ENCODE results near the gene IQCM. TPM values are rescaled to one million over a fixed set of nuclear protein-coding genes. Genes with fewer than 3 reads are reported as not detected.

IQCM gene
- polyA plus RNA-seq, 1 of the 3 experiments (the other 2 are of a cell fraction): not detected

DNA sequence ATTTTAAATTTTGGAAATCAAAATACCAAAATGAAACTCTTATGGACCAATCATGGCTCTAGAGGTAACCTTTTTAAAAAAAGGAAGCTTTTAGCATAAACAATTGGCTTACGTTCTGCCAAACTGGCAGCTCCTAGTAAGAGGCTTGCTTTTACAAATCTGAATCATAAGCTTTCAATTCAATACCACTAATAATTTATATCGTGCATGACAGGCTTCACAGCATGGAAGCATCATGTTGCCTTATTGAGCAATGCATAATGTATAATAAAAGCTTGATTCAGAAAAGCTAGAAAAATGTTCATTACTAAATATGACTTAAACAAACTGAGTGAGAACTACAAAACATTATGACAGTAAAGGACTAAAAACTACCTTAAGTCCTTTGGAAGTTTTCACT lies 280.9 kb downstream of the IQCM start:
- ChIA-PET POLR2A (interaction anchor here (0.6 kb wide), 1 partner anchor 11 kb away, joined by 3 read pairs; no protein-coding TSS in a partner anchor), CTCF (no interaction called here)
- no peak overlapping the region for H3K9ac ChIP-seq
- no peak overlapping the region for H3K4me3 ChIP-seq (ENCODE audit: low read depth in 2 of 2, low read length in 1 of 2)
- H4K20me1 ChIP-seq (ENCODE audit: insufficient read depth): no peaks in the 10 kb centered on the region
- no peak overlapping the region for H2AFZ ChIP-seq (ENCODE audit: low read depth)
- H3K9me3 ChIP-seq: no peaks in the 10 kb centered on the region
- H3F3A ChIP-seq (replicated peaks; ENCODE audit: insufficient read depth): no peaks in the 10 kb centered on the region
- no peaks in the 10 kb centered on the region for H3K27me3 ChIP-seq (ENCODE audit: insufficient read depth)
- H3K4me1 ChIP-seq (ENCODE audit: control insufficient read depth in 1 of 2, insufficient read depth in 2 of 2, low read depth in 1 of 2, low read length in 1 of 2): no peaks in the 10 kb centered on the region
- 0% methylated on average over 2 of the region's 2 CpGs for WGBS (ENCODE audit: low lambda C conversion rate)
- no peak overlapping the region for H3K27ac ChIP-seq (ENCODE audit: low read depth in 2 of 2, low read length in 1 of 2)
- no peaks in the 10 kb centered on the region for H3K79me2 ChIP-seq (ENCODE audit: insufficient read depth)
- DNase-seq: no peak
- H3K9me2 ChIP-seq: no peaks in the 10 kb centered on the region
- no peak overlapping the region for H3K4me2 ChIP-seq
- TF ChIP-seq TCF12 (IDR thresholded peaks at IDR 0.05): no peak
- TF ChIP-seq, protein P1, sequence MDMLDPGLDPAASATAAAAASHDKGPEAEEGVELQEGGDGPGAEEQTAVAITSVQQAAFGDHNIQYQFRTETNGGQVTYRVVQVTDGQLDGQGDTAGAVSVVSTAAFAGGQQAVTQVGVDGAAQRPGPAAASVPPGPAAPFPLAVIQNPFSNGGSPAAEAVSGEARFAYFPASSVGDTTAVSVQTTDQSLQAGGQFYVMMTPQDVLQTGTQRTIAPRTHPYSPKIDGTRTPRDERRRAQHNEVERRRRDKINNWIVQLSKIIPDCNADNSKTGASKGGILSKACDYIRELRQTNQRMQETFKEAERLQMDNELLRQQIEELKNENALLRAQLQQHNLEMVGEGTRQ (IDR thresholded peaks at IDR 0.05; ENCODE audit: borderline replicate concordance, low read depth, low read length): no peak
- no peak for TF ChIP-seq SIN3A (IDR thresholded peaks at IDR 0.05; ENCODE audit: borderline replicate concordance, low read depth, low read length)
- TF ChIP-seq GABPA (IDR thresholded peaks at IDR 0.05; ENCODE audit: low read depth): no peak
- no peak for TF ChIP-seq GATA2 (CRISPR knock-in tag; IDR thresholded peaks at IDR 0.05)
- TF ChIP-seq EZH2phosphoT487 (IDR thresholded peaks at IDR 0.05; ENCODE audit: borderline replicate concordance, low read depth): no peak
- H3K36me3 ChIP-seq (replicated peaks in 1 of 2; ENCODE audit: control insufficient read depth in 1 of 2, insufficient read depth in 2 of 2, low read length in 1 of 2): no peaks in the 10 kb centered on the region

DNA sequence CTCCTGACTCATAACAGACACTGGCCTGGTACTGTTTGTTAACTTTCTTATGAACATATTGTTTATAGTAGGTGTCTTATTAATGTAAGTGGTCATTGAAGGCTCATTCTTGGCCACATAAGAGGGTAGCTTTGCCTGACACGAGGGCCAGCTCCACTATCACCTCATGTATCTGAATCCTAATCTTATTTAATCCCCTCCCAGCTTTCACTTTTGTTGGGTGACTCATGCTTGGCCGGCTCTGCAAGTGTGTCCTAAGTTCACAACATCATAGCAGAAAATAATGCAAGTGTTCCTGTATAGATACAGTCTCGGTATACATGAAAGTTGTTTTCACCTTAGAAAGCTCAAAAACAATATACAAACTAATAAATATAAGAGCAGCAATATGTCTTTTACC lies 283.8 kb downstream of the IQCM start:
- H3K27me3 ChIP-seq (ENCODE audit: insufficient read depth): no peaks in the 10 kb centered on the region
- no peak overlapping the region for H2AFZ ChIP-seq (ENCODE audit: low read depth)
- POLR2A ChIA-PET: no interaction called here
- no peaks in the 10 kb centered on the region for H3K79me2 ChIP-seq (ENCODE audit: insufficient read depth)
- H3K4me1 ChIP-seq (ENCODE audit: control insufficient read depth in 1 of 2, insufficient read depth in 2 of 2, low read depth in 1 of 2, low read length in 1 of 2): no peaks in the 10 kb centered on the region
- TF ChIP-seq SIN3A (IDR thresholded peaks at IDR 0.05; ENCODE audit: borderline replicate concordance, low read depth, low read length) (no peak), RCOR1 (IDR thresholded peaks at IDR 0.05; ENCODE audit: low read length) (no peak), POLR2AphosphoS5 (IDR thresholded peaks at IDR 0.05; ENCODE audit: low read depth, low read length) (no peak), YY1 (IDR thresholded peaks at IDR 0.05; ENCODE audit: low read depth) (no peak), MEF2A (IDR thresholded peaks at IDR 0.05; ENCODE audit: borderline replicate concordance, low read depth) (no peak), EP300 (IDR thresholded peaks at IDR 0.05; ENCODE audit: borderline replicate concordance in 1 of 2, low read depth in 1 of 2, low read length in 1 of 2) (no peak), TAF1 (IDR thresholded peaks at IDR 0.05; ENCODE audit: borderline replicate concordance, low read depth, low read length) (no peak)
- TF ChIP-seq, protein P2, sequence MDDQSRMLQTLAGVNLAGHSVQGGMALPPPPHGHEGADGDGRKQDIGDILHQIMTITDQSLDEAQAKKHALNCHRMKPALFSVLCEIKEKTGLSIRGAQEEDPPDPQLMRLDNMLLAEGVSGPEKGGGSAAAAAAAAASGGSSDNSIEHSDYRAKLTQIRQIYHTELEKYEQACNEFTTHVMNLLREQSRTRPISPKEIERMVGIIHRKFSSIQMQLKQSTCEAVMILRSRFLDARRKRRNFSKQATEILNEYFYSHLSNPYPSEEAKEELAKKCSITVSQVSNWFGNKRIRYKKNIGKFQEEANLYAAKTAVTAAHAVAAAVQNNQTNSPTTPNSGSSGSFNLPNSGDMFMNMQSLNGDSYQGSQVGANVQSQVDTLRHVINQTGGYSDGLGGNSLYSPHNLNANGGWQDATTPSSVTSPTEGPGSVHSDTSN (IDR thresholded peaks at IDR 0.05): no peak
- TF ChIP-seq, protein P3, sequence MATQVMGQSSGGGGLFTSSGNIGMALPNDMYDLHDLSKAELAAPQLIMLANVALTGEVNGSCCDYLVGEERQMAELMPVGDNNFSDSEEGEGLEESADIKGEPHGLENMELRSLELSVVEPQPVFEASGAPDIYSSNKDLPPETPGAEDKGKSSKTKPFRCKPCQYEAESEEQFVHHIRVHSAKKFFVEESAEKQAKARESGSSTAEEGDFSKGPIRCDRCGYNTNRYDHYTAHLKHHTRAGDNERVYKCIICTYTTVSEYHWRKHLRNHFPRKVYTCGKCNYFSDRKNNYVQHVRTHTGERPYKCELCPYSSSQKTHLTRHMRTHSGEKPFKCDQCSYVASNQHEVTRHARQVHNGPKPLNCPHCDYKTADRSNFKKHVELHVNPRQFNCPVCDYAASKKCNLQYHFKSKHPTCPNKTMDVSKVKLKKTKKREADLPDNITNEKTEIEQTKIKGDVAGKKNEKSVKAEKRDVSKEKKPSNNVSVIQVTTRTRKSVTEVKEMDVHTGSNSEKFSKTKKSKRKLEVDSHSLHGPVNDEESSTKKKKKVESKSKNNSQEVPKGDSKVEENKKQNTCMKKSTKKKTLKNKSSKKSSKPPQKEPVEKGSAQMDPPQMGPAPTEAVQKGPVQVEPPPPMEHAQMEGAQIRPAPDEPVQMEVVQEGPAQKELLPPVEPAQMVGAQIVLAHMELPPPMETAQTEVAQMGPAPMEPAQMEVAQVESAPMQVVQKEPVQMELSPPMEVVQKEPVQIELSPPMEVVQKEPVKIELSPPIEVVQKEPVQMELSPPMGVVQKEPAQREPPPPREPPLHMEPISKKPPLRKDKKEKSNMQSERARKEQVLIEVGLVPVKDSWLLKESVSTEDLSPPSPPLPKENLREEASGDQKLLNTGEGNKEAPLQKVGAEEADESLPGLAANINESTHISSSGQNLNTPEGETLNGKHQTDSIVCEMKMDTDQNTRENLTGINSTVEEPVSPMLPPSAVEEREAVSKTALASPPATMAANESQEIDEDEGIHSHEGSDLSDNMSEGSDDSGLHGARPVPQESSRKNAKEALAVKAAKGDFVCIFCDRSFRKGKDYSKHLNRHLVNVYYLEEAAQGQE (IDR thresholded peaks at IDR 0.05; ENCODE audit: low read depth, low read length): no peak
- TF ChIP-seq, protein P4, sequence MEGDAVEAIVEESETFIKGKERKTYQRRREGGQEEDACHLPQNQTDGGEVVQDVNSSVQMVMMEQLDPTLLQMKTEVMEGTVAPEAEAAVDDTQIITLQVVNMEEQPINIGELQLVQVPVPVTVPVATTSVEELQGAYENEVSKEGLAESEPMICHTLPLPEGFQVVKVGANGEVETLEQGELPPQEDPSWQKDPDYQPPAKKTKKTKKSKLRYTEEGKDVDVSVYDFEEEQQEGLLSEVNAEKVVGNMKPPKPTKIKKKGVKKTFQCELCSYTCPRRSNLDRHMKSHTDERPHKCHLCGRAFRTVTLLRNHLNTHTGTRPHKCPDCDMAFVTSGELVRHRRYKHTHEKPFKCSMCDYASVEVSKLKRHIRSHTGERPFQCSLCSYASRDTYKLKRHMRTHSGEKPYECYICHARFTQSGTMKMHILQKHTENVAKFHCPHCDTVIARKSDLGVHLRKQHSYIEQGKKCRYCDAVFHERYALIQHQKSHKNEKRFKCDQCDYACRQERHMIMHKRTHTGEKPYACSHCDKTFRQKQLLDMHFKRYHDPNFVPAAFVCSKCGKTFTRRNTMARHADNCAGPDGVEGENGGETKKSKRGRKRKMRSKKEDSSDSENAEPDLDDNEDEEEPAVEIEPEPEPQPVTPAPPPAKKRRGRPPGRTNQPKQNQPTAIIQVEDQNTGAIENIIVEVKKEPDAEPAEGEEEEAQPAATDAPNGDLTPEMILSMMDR (IDR thresholded peaks at IDR 0.05): no peak
- TF ChIP-seq, protein P1 (IDR thresholded peaks at IDR 0.05; ENCODE audit: borderline replicate concordance, low read depth, low read length): no peak
- TF ChIP-seq, protein P5, sequence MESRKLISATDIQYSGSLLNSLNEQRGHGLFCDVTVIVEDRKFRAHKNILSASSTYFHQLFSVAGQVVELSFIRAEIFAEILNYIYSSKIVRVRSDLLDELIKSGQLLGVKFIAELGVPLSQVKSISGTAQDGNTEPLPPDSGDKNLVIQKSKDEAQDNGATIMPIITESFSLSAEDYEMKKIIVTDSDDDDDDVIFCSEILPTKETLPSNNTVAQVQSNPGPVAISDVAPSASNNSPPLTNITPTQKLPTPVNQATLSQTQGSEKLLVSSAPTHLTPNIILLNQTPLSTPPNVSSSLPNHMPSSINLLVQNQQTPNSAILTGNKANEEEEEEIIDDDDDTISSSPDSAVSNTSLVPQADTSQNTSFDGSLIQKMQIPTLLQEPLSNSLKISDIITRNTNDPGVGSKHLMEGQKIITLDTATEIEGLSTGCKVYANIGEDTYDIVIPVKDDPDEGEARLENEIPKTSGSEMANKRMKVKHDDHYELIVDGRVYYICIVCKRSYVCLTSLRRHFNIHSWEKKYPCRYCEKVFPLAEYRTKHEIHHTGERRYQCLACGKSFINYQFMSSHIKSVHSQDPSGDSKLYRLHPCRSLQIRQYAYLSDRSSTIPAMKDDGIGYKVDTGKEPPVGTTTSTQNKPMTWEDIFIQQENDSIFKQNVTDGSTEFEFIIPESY (IDR thresholded peaks at IDR 0.05; ENCODE audit: borderline replicate concordance, low read depth): no peak
- H3K9me3 ChIP-seq: no peaks in the 10 kb centered on the region
- no peak overlapping the region for H3K4me2 ChIP-seq
- CTCF ChIA-PET: interaction anchor here (0.6 to 0.8 kb wide), 2 partner anchors 12 to 1167 kb away, joined by 3 read pairs; no protein-coding TSS in a partner anchor
- 0% methylated on average over 3 of the region's 3 CpGs for WGBS (ENCODE audit: low lambda C conversion rate)
- DNase-seq: no peak
- H3K4me3 ChIP-seq (ENCODE audit: low read depth in 2 of 2, low read length in 1 of 2): no peak overlapping the region
- no peaks in the 10 kb centered on the region for H3F3A ChIP-seq (replicated peaks; ENCODE audit: insufficient read depth)
- no peaks in the 10 kb centered on the region for H3K9me2 ChIP-seq
- H4K20me1 ChIP-seq (ENCODE audit: insufficient read depth): no peaks in the 10 kb centered on the region
- no peak overlapping the region for H3K9ac ChIP-seq
- H3K36me3 ChIP-seq (replicated peaks in 1 of 2; ENCODE audit: control insufficient read depth in 1 of 2, insufficient read depth in 2 of 2, low read length in 1 of 2): no peaks in the 10 kb centered on the region
- H3K27ac ChIP-seq (ENCODE audit: low read depth in 2 of 2, low read length in 1 of 2): no peak overlapping the region

Data from SK-N-SH (cell line).